OCI-LY1 (cell line): ENCODE data around the gene PCSK5.

ENCODE experiments used
- CTCF ChIP-seq: fragments of 200-600 bp; sonication (generic), shearing (Covaris generic); IDR thresholded peaks from 2 replicates; pipeline ENCODE4 v1.5.1; 2017; ENCODE audit warnings: mild to moderate bottlenecking, antibody characterized with exemption, low read length, moderate library complexity, mixed read lengths
- EZH2 ChIP-seq: fragments of 200-600 bp; sonication (generic), shearing (Covaris generic); IDR thresholded peaks from 2 replicates; pipeline ENCODE4 v1.8.0; 2017; ENCODE audit warnings: borderline replicate concordance, mixed run types, mild to moderate bottlenecking, antibody characterized with exemption, low read length, moderate library complexity, mixed read lengths

- TF ChIP-seq CTCF: no peak
- TF ChIP-seq EZH2: no peak
Measured at GRCh38 chr9:76203373-76203772, 312.9 kb downstream of the PCSK5 start.
